Frontal cortex (tissue), 1 donor: ENCODE data around the gene COL6A2. TPM values are rescaled to one million over a fixed set of nuclear protein-coding genes. Genes with fewer than 3 reads are reported as not detected.

ENCODE experiments used
- small RNA-seq: library from RNA; depleted of rRNA; stranded (forward); fragments of <200 nt; gene quantifications from one replicate; pipeline ENCODE3, GENCODE V24; 2014
- total RNA-seq: library from RNA; depleted of rRNA; stranded (reverse); fragments of >200 nt; gene quantifications from one replicate; pipeline ENCODE4 v1.2.3, GENCODE V29; 2014

The COL6A2 gene
- total RNA-seq, 1 donor from 2014 or later, result 15.5 TPM

Small RNAs within 50 kb of the gene (small RNA-seq; reads per million reads assigned to genes)
- gene PSMA6P3, result not detected

Other genes starting within 250 kb of the COL6A2 start
- gene COL6A1, start 116.3 kb upstream of the COL6A2 start, total RNA-seq, result 41.6 TPM
- gene FTCD, start 57.5 kb downstream of the COL6A2 start, total RNA-seq, result 0.41 TPM
- gene SPATC1L, start 86.3 kb downstream of the COL6A2 start, total RNA-seq, result 4.9 TPM
- gene LSS, start 130.7 kb downstream of the COL6A2 start, total RNA-seq, result 39.5 TPM
- 67.7 TPM for gene MCM3AP, start 187.5 kb downstream of the COL6A2 start, total RNA-seq
- 13.0 TPM for gene YBEY, start 188.2 kb downstream of the COL6A2 start, total RNA-seq
- gene C21orf58, start 225.8 kb downstream of the COL6A2 start, total RNA-seq, result 3.7 TPM
- gene PCNT, start 226.0 kb downstream of the COL6A2 start, total RNA-seq, result 15.5 TPM